GM12878 (cell line): Measurements from ENCODE around the gene PRSS57. TPM values are rescaled to one million over a fixed set of nuclear protein-coding genes. Genes with fewer than 3 reads are reported as not detected.

Experiments used
- ATAC-seq: fragments of 200-7000 bp; cut with Tn5 transposase; 3 replicates; pipeline ENCODE4 v1.9.1; 2020; ENCODE audit warnings: mild to moderate bottlenecking, moderate library complexity
- BruUV-seq: library from RNA; stranded (reverse); fragments of 400-500 nt; replicated peaks from 2 replicates; lab custom pipeline; 2021; lab: Mats Ljungman, UMichigan
- CTCF ChIA-PET: fragments of 300-600 bp; sonication (Branson Sonifier 250); formaldehyde crosslinking; extraction: SDS; loops from one replicate; lab custom pipeline; 2021; ENCODE audit warnings: inconsistent platforms; lab: Yijun Ruan, JAX
- POLR2A ChIA-PET: fragments of 350-600 bp; formaldehyde crosslinking; extraction: SDS; loops from one replicate; lab custom pipeline; 2021; ENCODE audit warnings: inconsistent platforms; lab: Charles Lee
- RAD21 ChIA-PET: fragments of 300-600 bp; sonication (Branson Sonifier 250); formaldehyde crosslinking; loops from one replicate; lab custom pipeline; 2023; ENCODE audit warnings: antibody characterized with exemption; ENCODE audit not compliant: unreplicated experiment; lab: Charles Lee
- SMC1A ChIA-PET: fragments of 300-600 bp; sonication (Branson Sonifier 250); formaldehyde crosslinking; loops from one replicate; lab custom pipeline; 2023; ENCODE audit not compliant: unreplicated experiment, uncharacterized antibody; lab: Charles Lee
- DNase-seq: peaks from one replicate; pipeline ENCODE4 v3.0.0-alpha.2; 2011; ENCODE audit warnings: low read depth, low spot score
- FAIRE-seq: peaks from 3 replicates; lab custom pipeline; 2011; peaks lifted over from hg19 to GRCh38; lab: Jason Lieb, UNC
- H2AFZ ChIP-seq: 2 replicates; pipeline ENCODE4 v1.6.0; 2011; ENCODE audit warnings: low read depth, low read length, control low read depth; ENCODE audit not compliant: control insufficient read depth
- H3K27ac ChIP-seq: 2 replicates; pipeline ENCODE4 v1.5.1; 2011; ENCODE audit warnings: control low read depth; ENCODE audit not compliant: control insufficient read depth, insufficient read depth
- H3K27me3 ChIP-seq, 2 experiments: replicated peaks in 1 of 2; 2 replicates each; pipeline versions ENCODE4 v1.6.0 to v1.6.1; 2011; ENCODE audit warnings: low read length in 1 of 2; ENCODE audit not compliant: control insufficient read depth in 2 of 2, insufficient read depth in 2 of 2
- H3K36me3 ChIP-seq, 2 experiments: 2 replicates each; pipeline ENCODE4 v1.5.1; 2011; ENCODE audit warnings: low read length in 1 of 2; ENCODE audit not compliant: control insufficient read depth in 2 of 2, insufficient read depth in 2 of 2
- H3K4me1 ChIP-seq: 2 replicates; pipeline ENCODE4 v1.6.1; 2011; ENCODE audit warnings: mild to moderate bottlenecking, low read length, moderate library complexity, mixed read lengths; ENCODE audit not compliant: control insufficient read depth, insufficient read depth
- H3K4me2 ChIP-seq: 2 replicates; pipeline ENCODE4 v1.6.0; 2011; ENCODE audit warnings: control low read depth; ENCODE audit not compliant: control insufficient read depth, insufficient read depth
- H3K4me3 ChIP-seq: fragments of 200-600 bp; sonication (generic); 2 replicates; pipeline ENCODE4 v1.5.1; 2016
- H3K79me2 ChIP-seq: 2 replicates; pipeline ENCODE4 v1.6.0; 2011; ENCODE audit warnings: low read length; ENCODE audit not compliant: control insufficient read depth, insufficient read depth
- H3K9ac ChIP-seq: 2 replicates; pipeline ENCODE4 v1.8.0; 2011; ENCODE audit warnings: low read length, control low read depth, mixed read lengths; ENCODE audit not compliant: control insufficient read depth, insufficient read depth
- H3K9me3 ChIP-seq: replicated peaks from 3 replicates; pipeline ENCODE4 v1.5.1; 2011; ENCODE audit warnings: mild to moderate bottlenecking, low read length; ENCODE audit not compliant: control insufficient read depth, insufficient read depth
- H4K20me1 ChIP-seq: 2 replicates; pipeline ENCODE4 v1.6.0; 2011; ENCODE audit not compliant: control insufficient read depth, insufficient read depth
- DPF2 ChIP-seq: fragments of 450-650 bp; IDR thresholded peaks from 2 replicates; pipeline ENCODE4 v1.6.1; 2017; ENCODE audit warnings: mild to moderate bottlenecking
- HDAC2 ChIP-seq: fragments of 200-600 bp; sonication (generic); IDR thresholded peaks from 2 replicates; pipeline ENCODE4 v1.6.1; 2017
- LARP7 ChIP-seq: fragments of 450-650 bp; IDR thresholded peaks from 2 replicates; pipeline ENCODE4 v1.6.1; 2017; ENCODE audit warnings: mild to moderate bottlenecking
- NFYA ChIP-seq: IDR thresholded peaks from 2 replicates; pipeline ENCODE4 v1.6.1; 2011; ENCODE audit warnings: low read depth, mild to moderate bottlenecking, low read length, improper control_type of control experiment, borderline replicate concordance
- POLR2AphosphoS2 ChIP-seq: IDR thresholded peaks from 2 replicates; pipeline ENCODE4 v1.6.1; 2011; ENCODE audit warnings: low read depth, mild to moderate bottlenecking, low read length, improper control_type of control experiment, moderate library complexity
- SMAD5 ChIP-seq: IDR thresholded peaks from 2 replicates; pipeline ENCODE4 v1.6.1; 2016; ENCODE audit warnings: antibody characterized with exemption, low read depth
- YY1 ChIP-seq: IDR thresholded peaks from 2 replicates; pipeline ENCODE4 v1.6.1; 2011; ENCODE audit warnings: low read depth, mild to moderate bottlenecking, low read length
- WGBS: methylation state at CpG from one replicate; pipeline ENCODE4 v1.1.6; 2016; ENCODE audit warnings: low lambda C conversion rate; ENCODE audit not compliant: insufficient replicate concordance, insufficient coverage; ENCODE audit errors: missing lambda C conversion rate; 5-methylcytosine and 5-hydroxymethylcytosine counted together
- in situ Hi-C: fragments of 300-500 bp; cut with MboI; formaldehyde crosslinking; loops from 9 replicates; pipeline ENCODE4 v1.14.3; 2018; ENCODE audit warnings: mixed read lengths
- intact Hi-C: fragments of 100-400 bp; cut with micrococcal nuclease; formaldehyde crosslinking; loops from one replicate; pipeline ENCODE4 v1.14.2; 2022; ENCODE audit not compliant: unreplicated experiment
- polyA plus RNA-seq, 11 experiments: library from polyadenylated mRNA; depleted of rRNA in 4 of 11; unstranded in 6 of 11; stranded (reverse) in 5 of 11; fragments of >200 nt; fragmentation: Nextera tagmentation in 4 of 11; fragmentation: Illumina TruSeq in 1 of 11; extraction: Ambion mirVana in 4 of 11; extraction: Trizol in 1 of 11; gene quantifications; 1 replicate in 1 of 11; 2 replicates in 10 of 11; pipeline versions ENCODE4 v1.2.1 to v1.2.3, GENCODE V29; 2011 to 2016; ENCODE audit warnings: inconsistent platforms in 2 of 11, missing spikeins in 2 of 11, low read depth in 1 of 11
- total RNA-seq, 4 experiments: library from RNA; depleted of rRNA in 3 of 4; stranded (reverse); fragments of >200 nt in 3 of 4; fragmentation: Illumina TruSeq in 1 of 4; extraction: Trizol in 1 of 4; gene quantifications; 2 replicates each; pipeline versions ENCODE4 v1.2.1 to v1.2.3, GENCODE V29; 2013 to 2021
- TF ChIP-seq, protein P1 (sequence below): IDR thresholded peaks from 2 replicates; pipeline ENCODE4 v1.6.1; 2012; ENCODE audit warnings: low read depth, low read length, improper control_type of control experiment

PRSS57 gene
- total and polyA plus RNA-seq, 10 of the 15 experiments (the other 5 are each of a cell fraction or from before 2014, with no cell fraction given), result not detected

DNA sequence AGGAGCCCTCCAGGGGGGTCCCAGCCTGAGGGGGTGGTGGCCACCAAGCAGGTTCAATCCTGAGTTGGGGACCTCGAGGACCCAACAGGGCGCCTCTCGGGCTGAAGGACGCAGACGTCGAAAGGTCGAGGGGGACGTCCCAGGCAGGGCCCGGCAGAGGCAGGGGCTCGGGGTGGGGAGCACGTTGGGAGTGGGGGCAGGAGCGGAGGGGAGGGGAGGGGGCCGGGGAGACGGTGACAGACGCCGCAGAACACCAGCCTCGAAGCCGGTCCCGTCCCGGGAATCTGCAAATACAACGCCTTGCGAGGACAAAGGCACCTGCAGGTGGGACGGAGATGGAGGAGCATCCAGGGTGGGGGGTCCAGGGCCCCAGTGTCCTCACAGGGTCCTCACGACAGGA lies 51.5 kb downstream of the PRSS57 start:
- H3K9ac ChIP-seq, result no peak overlapping the region
- DNase-seq, result no peak
- no peak overlapping the region for H3K27ac ChIP-seq
- no peak for ATAC-seq
- TF ChIP-seq LARP7 (no peak), YY1 (no peak), DPF2 (no peak), HDAC2 (no peak), SMAD5 (no peak), POLR2AphosphoS2 (no peak), NFYA (no peak)
- TF ChIP-seq, protein P1, sequence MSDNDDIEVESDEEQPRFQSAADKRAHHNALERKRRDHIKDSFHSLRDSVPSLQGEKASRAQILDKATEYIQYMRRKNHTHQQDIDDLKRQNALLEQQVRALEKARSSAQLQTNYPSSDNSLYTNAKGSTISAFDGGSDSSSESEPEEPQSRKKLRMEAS, result no peak
- in situ Hi-C loops (no loop called here), intact Hi-C loops (no loop called here)
- peaks cover 6% of the 10 kb centered on the region for H3K4me1 ChIP-seq
- over 99% methylated on average over 16 of the region's 24 CpGs for WGBS
- no peak overlapping the region for H2AFZ ChIP-seq
- ChIA-PET RAD21 (no interaction called here), CTCF (no interaction called here), POLR2A (no interaction called here), SMC1A (no interaction called here)
- H3K4me3 ChIP-seq, result no peak overlapping the region
- peaks cover 0 to 25% of the 10 kb centered on the region in 2 experiments; a peak in 3 of 4 replicates for H3K36me3 ChIP-seq
- H3K4me2 ChIP-seq, result no peak overlapping the region
- FAIRE-seq, result no peak
- H4K20me1 ChIP-seq, result no peaks in the 10 kb centered on the region
- no peaks in the 10 kb centered on the region for H3K9me3 ChIP-seq
- no peaks in the 10 kb centered on the region for H3K79me2 ChIP-seq
- BruUV-seq, result no TSS peak
- no peaks in the 10 kb centered on the region for H3K27me3 ChIP-seq
